Caco-2 (cell line): Measurements from ENCODE around the gene COL19A1. TPM values are rescaled to one million over a fixed set of nuclear protein-coding genes. Genes with fewer than 3 reads are reported as not detected.
"Not testable (repeated sequence)": the region's sequence is repeated elsewhere in the genome, so short reads cannot be mapped to it uniquely, and the experiment has no call there.

Experiments used
- BruUV-seq: library from RNA; stranded (reverse); fragments of 400-500 nt; replicated peaks from 2 replicates; lab custom pipeline; 2021; lab: Mats Ljungman, UMichigan
- CTCF ChIA-PET: fragments of 300-600 bp; sonication (Branson Sonifier 250); formaldehyde crosslinking; loops from one replicate; lab custom pipeline; 2022; ENCODE audit warnings: antibody characterized with exemption; lab: Charles Lee
- POLR2A ChIA-PET: fragments of 300-600 bp; sonication (Branson Sonifier 250); formaldehyde crosslinking; loops from one replicate; lab custom pipeline; 2022; ENCODE audit warnings: antibody characterized with exemption; lab: Charles Lee
- DNase-seq, 2 experiments: peaks; one replicate each; pipeline versions ENCODE4 v3.0.0 to v3.0.0-alpha.2; 2020 to 2022
- H3K27me3 ChIP-seq: replicated peaks from 2 replicates; pipeline ENCODE4 v1.6.0; 2011; ENCODE audit warnings: low read length; ENCODE audit not compliant: control insufficient read depth, insufficient read depth
- H3K36me3 ChIP-seq: 2 replicates; pipeline ENCODE4 v1.5.1; 2011; ENCODE audit warnings: low read length; ENCODE audit not compliant: control insufficient read depth, insufficient read depth
- H3K4me1 ChIP-seq: fragments of 250-450 bp; sonication (Bioruptor Pico); 2 replicates; pipeline ENCODE4 v1.5.1; 2020; ENCODE audit warnings: mild to moderate bottlenecking
- H3K4me3 ChIP-seq: 2 replicates; pipeline ENCODE4 v1.5.1; 2011; ENCODE audit warnings: low read depth, mild to moderate bottlenecking, control low read depth, low read length
- H3K9me3 ChIP-seq: fragments of 250-450 bp; sonication (Bioruptor Pico); 2 replicates; pipeline ENCODE4 v1.5.1; 2020; ENCODE audit warnings: mild to moderate bottlenecking, moderate library complexity
- H3K27ac Mint-ChIP-seq: one replicate; pipeline ENCODE4 v1.8.0; 2022; ENCODE audit warnings: mixed read lengths; ENCODE audit not compliant: unreplicated experiment
- H3K27me3 Mint-ChIP-seq: one replicate; pipeline ENCODE4 v1.8.0; 2022; ENCODE audit warnings: mixed read lengths; ENCODE audit not compliant: insufficient read depth, unreplicated experiment
- H3K36me3 Mint-ChIP-seq: one replicate; pipeline ENCODE4 v1.8.0; 2022; ENCODE audit warnings: mild to moderate bottlenecking, mixed read lengths; ENCODE audit not compliant: insufficient read depth, unreplicated experiment
- H3K4me1 Mint-ChIP-seq: one replicate; pipeline ENCODE4 v1.8.0; 2022; ENCODE audit warnings: low read depth, mixed read lengths; ENCODE audit not compliant: unreplicated experiment
- H3K4me3 Mint-ChIP-seq: one replicate; pipeline ENCODE4 v1.8.0; 2022; ENCODE audit warnings: mild to moderate bottlenecking, moderate library complexity, mixed read lengths; ENCODE audit not compliant: unreplicated experiment
- H3K9me3 Mint-ChIP-seq: one replicate; pipeline ENCODE4 v1.8.0; 2022; ENCODE audit warnings: mixed read lengths; ENCODE audit not compliant: unreplicated experiment
- CTCF ChIP-seq, 2 experiments: fragments of 200-600 bp in 1 of 2; IDR thresholded peaks; 1 replicate in 1 of 2; 2 replicates in 1 of 2; pipeline versions ENCODE4 v1.5.1 to v1.8.0; 2011 to 2022; ENCODE audit warnings: antibody characterized with exemption in 1 of 2, control low read depth in 1 of 2, inconsistent platforms in 1 of 2, low read depth in 1 of 2, low read length in 1 of 2, mild to moderate bottlenecking in 1 of 2, moderate library complexity in 1 of 2; ENCODE audit not compliant: insufficient read depth in 1 of 2, severe bottlenecking in 1 of 2, unreplicated experiment in 1 of 2
- intact Hi-C: fragments of 100-400 bp; cut with micrococcal nuclease; formaldehyde crosslinking; loops from one replicate; pipeline ENCODE4 v1.10.0; 2022; ENCODE audit not compliant: unreplicated experiment
- total RNA-seq: library from RNA; stranded (reverse); gene quantifications from 2 replicates; pipeline ENCODE4 v1.2.3, GENCODE V29; 2022

COL19A1 gene
- total RNA-seq, 1 experiment from 2014 or later: not detected

GRCh38 chr6:69918813-69919475 is 52.6 kb downstream of the COL19A1 start:
- H3K4me3 Mint-ChIP-seq: no peak overlapping the region
- ChIA-PET POLR2A (no interaction called here), CTCF (no interaction called here)
- Histone ChIP-seq H3K9me3 (no peaks in the 10 kb centered on the region), H3K36me3 (no peaks in the 10 kb centered on the region), H3K4me1 (0 out of 2 replicates have a peak, but pooled peaks cover 3% of the 10 kb centered on the region), H3K27me3 (no peaks in the 10 kb centered on the region), H3K4me3 (no peak overlapping the region)
- no peaks in the 10 kb centered on the region for H3K36me3 Mint-ChIP-seq
- no peak for TF ChIP-seq CTCF (IDR thresholded peaks at IDR 0.05; ENCODE audit: insufficient read depth in 1 of 2, low read depth in 1 of 2, low read length in 1 of 2, severe bottlenecking in 1 of 2, unreplicated experiment in 1 of 2)
- peaks cover 9% of the 10 kb centered on the region for H3K9me3 Mint-ChIP-seq
- H3K27me3 Mint-ChIP-seq: no peaks in the 10 kb centered on the region
- no TSS peak for BruUV-seq
- no peak overlapping the region for H3K27ac Mint-ChIP-seq
- DNase-seq: no peak
- intact Hi-C loops: no loop called here
- H3K4me1 Mint-ChIP-seq: no peaks in the 10 kb centered on the region

GRCh38 chr6:69921066-69921465 is 54.7 kb downstream of the COL19A1 start:
- BruUV-seq, intact Hi-C loops, DNase-seq, CTCF ChIA-PET, H3K4me1 Mint-ChIP-seq, H3K4me3 Mint-ChIP-seq, H3K36me3 Mint-ChIP-seq, H3K27me3 Mint-ChIP-seq, H3K4me3 ChIP-seq, POLR2A ChIA-PET, H3K4me1 ChIP-seq, H3K27ac Mint-ChIP-seq, H3K9me3 ChIP-seq, H3K36me3 ChIP-seq, H3K27me3 ChIP-seq: not testable (repeated sequence)
- peaks cover 11% of the 10 kb centered on the region for H3K9me3 Mint-ChIP-seq

GRCh38 chr6:69921611-69922010 is 55.3 kb downstream of the COL19A1 start:
- H3K4me1 ChIP-seq, POLR2A ChIA-PET, H3K36me3 Mint-ChIP-seq, intact Hi-C loops, H3K4me3 ChIP-seq, H3K9me3 ChIP-seq, H3K36me3 ChIP-seq, BruUV-seq, H3K4me1 Mint-ChIP-seq, H3K27me3 Mint-ChIP-seq, DNase-seq, H3K27ac Mint-ChIP-seq, H3K27me3 ChIP-seq, CTCF ChIA-PET, H3K4me3 Mint-ChIP-seq: not testable (repeated sequence)
- H3K9me3 Mint-ChIP-seq: peaks cover 16% of the 10 kb centered on the region

GRCh38 chr6:69926745-69927144 is 60.4 kb downstream of the COL19A1 start:
- Mint-ChIP-seq H3K4me1 (no peaks in the 10 kb centered on the region), H3K27me3 (peaks cover 3% of the 10 kb centered on the region), H3K4me3 (no peak overlapping the region), H3K9me3 (peaks cover 19% of the 10 kb centered on the region), H3K27ac (no peak overlapping the region), H3K36me3 (no peaks in the 10 kb centered on the region)
- peaks cover 10% of the 10 kb centered on the region for H3K9me3 ChIP-seq
- intact Hi-C loops: no loop called here
- no peaks in the 10 kb centered on the region for H3K4me1 ChIP-seq
- no peaks in the 10 kb centered on the region for H3K27me3 ChIP-seq
- POLR2A ChIA-PET: no interaction called here
- H3K36me3 ChIP-seq: no peaks in the 10 kb centered on the region
- H3K4me3 ChIP-seq: no peak overlapping the region
- TF ChIP-seq CTCF (IDR thresholded peaks at IDR 0.05; ENCODE audit: insufficient read depth in 1 of 2, low read depth in 1 of 2, low read length in 1 of 2, severe bottlenecking in 1 of 2, unreplicated experiment in 1 of 2): no peak
- CTCF ChIA-PET: no interaction called here
- no peak for DNase-seq
- no TSS peak for BruUV-seq
